Ovary (tissue), 9 donors: Measurements from ENCODE around the gene DDR2. TPM values are rescaled to one million over a fixed set of nuclear protein-coding genes. Genes with fewer than 3 reads are reported as not detected.
A peak's percentile ranks its signal among the peaks of the same experiment; 100 is the strongest.

Experiments used
- DNase-seq, 5 donors: peaks; one replicate each; pipeline ENCODE4 v3.0.0-alpha.2; 2019 to 2020
- H3K27ac ChIP-seq, 2 donors: fragments of 200-600 bp; one replicate each; pipeline versions ENCODE4 v1.5.1 to v1.8.0; 2019 to 2022
- H3K27me3 ChIP-seq: fragments of 200-600 bp; one replicate; pipeline ENCODE4 v1.8.0; 2022
- H3K36me3 ChIP-seq: fragments of 200-600 bp; sonication (generic); one replicate; pipeline ENCODE4 v1.5.1; 2019
- H3K4me1 ChIP-seq: one replicate; pipeline ENCODE4 v1.8.1; 2013; ENCODE audit warnings: mild to moderate bottlenecking, moderate library complexity; ENCODE audit not compliant: insufficient read depth
- H3K4me3 ChIP-seq: fragments of 200-600 bp; sonication (generic); one replicate; pipeline ENCODE4 v1.5.1; 2017
- H3K9me3 ChIP-seq, 2 donors: fragments of 200-600 bp in 1 of 2; sonication (generic) in 1 of 2; one replicate each; pipeline versions ENCODE4 v1.5.1 to v1.8.1; 2013 to 2019; ENCODE audit warnings: mild to moderate bottlenecking in 1 of 2, moderate library complexity in 1 of 2
- EP300 ChIP-seq: sonication (generic); formaldehyde crosslinking; IDR thresholded peaks from one replicate; pipeline ENCODE4 v1.6.1; 2017; ENCODE audit warnings: antibody characterized with exemption
- POLR2A ChIP-seq: fragments of 450-650 bp; IDR thresholded peaks from one replicate; pipeline ENCODE4 v1.6.1; 2017; ENCODE audit warnings: antibody characterized with exemption, mild to moderate bottlenecking, moderate library complexity
- WGBS, 3 donors: extraction: QIAGEN DNeasy Blood & Tissue Kit in 1 of 3; methylation state at CpG; one replicate each; pipeline versions ENCODE4 v1.1.5 to v1.1.7; 2013 to 2017; 5-methylcytosine and 5-hydroxymethylcytosine counted together
- intact Hi-C, 4 donors: fragments of 100-400 bp; cut with DNase I; formaldehyde crosslinking; loops; one replicate each; pipeline versions ENCODE4 v1.11.0 to v1.15.1; 2022 to 2023
- polyA plus RNA-seq, 2 donors: library from polyadenylated mRNA; stranded (reverse); fragments of 200-250 nt in 1 of 2; fragments of 350-450 nt in 1 of 2; fragmentation: Illumina TruSeq in 1 of 2; extraction: RNeasy Lipid Tissue Mini Kit (QIAGEN cat#74804) in 1 of 2; gene quantifications; one replicate each; pipeline ENCODE4 v1.2.3, GENCODE V29; 2013 to 2014
- total RNA-seq, 7 donors: library from RNA; depleted of rRNA in 2 of 7; stranded (reverse); fragments of >200 nt in 2 of 7; fragmentation: NEBNext Ultra II Directional in 3 of 7; extraction: Animal tissue kit (Norgen Biotek cat#: 25700) in 3 of 7; gene quantifications; one replicate each; pipeline versions ENCODE4 v1.1.0 to v1.2.4, GENCODE V29; 2016 to 2023
- TF ChIP-seq, protein P1 (sequence below), 3 donors: fragments of 450-650 bp in 2 of 3; fragments of 200-600 bp in 1 of 3; IDR thresholded peaks; one replicate each; pipeline versions ENCODE4 v1.5.1 to v1.8.0; 2016 to 2022; ENCODE audit warnings: antibody characterized with exemption in 3 of 3, mild to moderate bottlenecking in 1 of 3
- donor health status: DM: no; HTN: no; CAD: no; lungs with moderate emphysema.
- donor health status: DM: no; HTN: no; CAD: no.
- donor health status: Bipolar disorder and iron deficiency.
- donor health status: DM: yes; HTN: yes; CAD: no.
- donor health status: DM: no; HTN: no; CAD: no.
- donor health status: DM: yes; HTN: yes; CAD: no.

DDR2 gene
- total and polyA plus RNA-seq, 9 donors, result 25.6 to 143 (median 79.0) TPM

DNA sequence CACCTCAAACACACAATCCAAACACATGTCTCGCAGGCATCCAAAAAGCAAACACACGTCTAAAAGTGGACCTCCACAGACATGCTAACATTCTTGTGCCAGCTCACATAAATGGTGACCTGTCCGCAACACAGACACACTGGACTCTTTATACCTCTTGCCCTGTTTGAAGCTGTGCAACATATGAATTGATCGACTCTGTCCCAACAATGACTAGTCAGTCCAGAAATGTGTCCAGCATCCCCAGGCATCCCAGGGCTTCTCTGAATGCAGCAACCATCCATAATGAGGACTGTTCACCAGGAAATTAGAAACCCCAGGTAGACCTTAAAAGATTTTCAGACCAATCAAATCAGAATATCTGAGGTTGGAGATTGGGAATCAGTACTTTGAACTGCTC, 3.2 kb downstream of the DDR2 start:
- Histone ChIP-seq H3K4me3 (no peak overlapping the region), H3K27me3 (no peaks in the 10 kb centered on the region), H3K9me3 (no peaks in the 10 kb centered on the region), H3K4me1 (peaks cover 13% of the 10 kb centered on the region), H3K27ac (peak overlapping the region in 1 of 2 donors; percentile 92), H3K36me3 (no peaks in the 10 kb centered on the region)
- intact Hi-C loops, result loop anchor here in 1 of 4 donors (10.0 kb wide), 1 partner anchor 59 kb away; no protein-coding TSS in a partner anchor
- DNase-seq, result no peak
- 58 to 65% (median 61%) methylated on average over 4 of the region's 4 CpGs for WGBS, 3 donors
- no peak for TF ChIP-seq EP300
- TF ChIP-seq POLR2A, result no peak
- TF ChIP-seq, protein P1, sequence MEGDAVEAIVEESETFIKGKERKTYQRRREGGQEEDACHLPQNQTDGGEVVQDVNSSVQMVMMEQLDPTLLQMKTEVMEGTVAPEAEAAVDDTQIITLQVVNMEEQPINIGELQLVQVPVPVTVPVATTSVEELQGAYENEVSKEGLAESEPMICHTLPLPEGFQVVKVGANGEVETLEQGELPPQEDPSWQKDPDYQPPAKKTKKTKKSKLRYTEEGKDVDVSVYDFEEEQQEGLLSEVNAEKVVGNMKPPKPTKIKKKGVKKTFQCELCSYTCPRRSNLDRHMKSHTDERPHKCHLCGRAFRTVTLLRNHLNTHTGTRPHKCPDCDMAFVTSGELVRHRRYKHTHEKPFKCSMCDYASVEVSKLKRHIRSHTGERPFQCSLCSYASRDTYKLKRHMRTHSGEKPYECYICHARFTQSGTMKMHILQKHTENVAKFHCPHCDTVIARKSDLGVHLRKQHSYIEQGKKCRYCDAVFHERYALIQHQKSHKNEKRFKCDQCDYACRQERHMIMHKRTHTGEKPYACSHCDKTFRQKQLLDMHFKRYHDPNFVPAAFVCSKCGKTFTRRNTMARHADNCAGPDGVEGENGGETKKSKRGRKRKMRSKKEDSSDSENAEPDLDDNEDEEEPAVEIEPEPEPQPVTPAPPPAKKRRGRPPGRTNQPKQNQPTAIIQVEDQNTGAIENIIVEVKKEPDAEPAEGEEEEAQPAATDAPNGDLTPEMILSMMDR (IDR thresholded peaks at IDR 0.05), result no peak

DNA sequence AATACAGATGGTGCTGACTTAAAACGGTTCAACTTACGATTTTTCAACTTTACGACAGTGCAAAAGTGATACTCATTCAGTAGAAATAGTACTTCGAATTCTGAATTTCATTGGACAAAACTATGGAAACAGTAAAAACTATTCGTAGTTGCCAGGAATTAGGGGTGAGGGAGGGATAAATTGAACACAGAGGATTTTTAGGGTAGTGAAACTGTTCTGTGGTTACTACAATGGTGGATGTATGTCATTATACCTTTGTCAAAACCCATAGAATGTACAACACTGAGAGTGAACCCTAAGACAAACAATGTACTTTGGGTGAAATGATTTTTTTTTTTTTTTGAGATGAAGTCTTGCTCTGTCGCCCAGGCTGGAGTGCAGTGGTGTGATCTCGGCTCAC, 7.5 kb downstream of the DDR2 start:
- no peak for DNase-seq
- no peak for TF ChIP-seq POLR2A
- TF ChIP-seq, protein P1 (IDR thresholded peaks at IDR 0.05), result no peak
- TF ChIP-seq EP300, result no peak
- no peak overlapping the region for H3K27ac ChIP-seq
- no peaks in the 10 kb centered on the region for H3K27me3 ChIP-seq
- no peaks in the 10 kb centered on the region for H3K9me3 ChIP-seq
- H3K4me1 ChIP-seq, result peaks cover 10% of the 10 kb centered on the region
- H3K36me3 ChIP-seq, result no peaks in the 10 kb centered on the region
- WGBS, 3 donors, result 94 to 97% (median 96%) methylated on average over 7 of the region's 7 CpGs
- intact Hi-C loops, result loop anchor here in 1 of 4 donors (10.0 kb wide), 1 partner anchor 55 kb away; no protein-coding TSS in a partner anchor
- H3K4me3 ChIP-seq, result no peak overlapping the region

DNA sequence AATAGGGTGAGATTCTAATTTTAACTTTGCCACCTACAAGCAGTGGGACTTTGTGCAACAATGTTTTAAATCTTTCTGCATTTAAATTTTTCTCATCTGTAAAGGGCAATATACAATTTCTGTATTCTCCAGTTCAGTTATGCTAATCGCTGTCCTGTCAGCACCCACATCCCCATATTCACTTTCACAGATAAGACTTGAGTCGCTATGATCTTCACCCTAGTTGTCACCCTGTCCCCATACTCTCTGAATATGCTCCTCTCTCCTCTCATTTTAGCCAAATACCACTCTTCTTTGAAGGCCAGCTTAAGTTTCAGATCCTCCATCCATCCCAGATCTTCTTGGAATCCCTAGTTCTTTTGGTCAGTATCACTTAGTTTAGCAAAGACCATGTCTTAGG, 8.8 kb downstream of the DDR2 start:
- H3K4me3 ChIP-seq, result no peak overlapping the region
- peaks cover 9% of the 10 kb centered on the region for H3K4me1 ChIP-seq
- 85 to 99% (median 92%) methylated on average over 2 of the region's 2 CpGs for WGBS, 3 donors
- H3K27me3 ChIP-seq, result no peaks in the 10 kb centered on the region
- H3K36me3 ChIP-seq, result no peaks in the 10 kb centered on the region
- intact Hi-C loops, result no loop called here
- H3K27ac ChIP-seq, result no peak overlapping the region
- H3K9me3 ChIP-seq, result no peaks in the 10 kb centered on the region
- TF ChIP-seq EP300 (no peak), POLR2A (no peak)
- TF ChIP-seq, protein P1 (IDR thresholded peaks at IDR 0.05), result no peak
- DNase-seq, result no peak

DNA sequence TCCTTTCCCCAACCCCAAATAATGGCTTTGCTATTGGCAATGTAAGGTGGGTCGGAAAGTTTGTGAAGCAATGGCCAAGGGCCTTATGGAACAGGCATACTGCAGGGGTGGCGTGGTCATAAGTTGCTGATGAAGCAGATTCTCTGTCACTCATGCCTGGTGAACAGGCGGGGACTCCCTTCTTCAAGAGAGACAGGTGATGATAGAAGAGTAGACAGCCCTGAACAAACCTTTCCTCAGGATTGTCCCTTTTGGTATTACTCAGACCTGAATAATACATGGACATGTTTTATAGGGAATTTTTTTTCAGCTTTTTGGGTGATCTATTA, 12.7 kb downstream of the DDR2 start:
- TF ChIP-seq EP300 (no peak), POLR2A (no peak)
- TF ChIP-seq, protein P1 (IDR thresholded peaks at IDR 0.05), result no peak
- WGBS, 3 donors, result 97 to 99% (median 99%) methylated on average over 3 of the region's 3 CpGs
- H3K4me3 ChIP-seq, result no peak overlapping the region
- peaks cover 21% of the 10 kb centered on the region for H3K4me1 ChIP-seq
- no peak for DNase-seq
- no peaks in the 10 kb centered on the region for H3K9me3 ChIP-seq
- intact Hi-C loops, result no loop called here
- no peaks in the 10 kb centered on the region for H3K36me3 ChIP-seq
- no peaks in the 10 kb centered on the region for H3K27me3 ChIP-seq
- H3K27ac ChIP-seq, result no peak overlapping the region
